ENCODE data around the gene DUSP22.

DNA sequence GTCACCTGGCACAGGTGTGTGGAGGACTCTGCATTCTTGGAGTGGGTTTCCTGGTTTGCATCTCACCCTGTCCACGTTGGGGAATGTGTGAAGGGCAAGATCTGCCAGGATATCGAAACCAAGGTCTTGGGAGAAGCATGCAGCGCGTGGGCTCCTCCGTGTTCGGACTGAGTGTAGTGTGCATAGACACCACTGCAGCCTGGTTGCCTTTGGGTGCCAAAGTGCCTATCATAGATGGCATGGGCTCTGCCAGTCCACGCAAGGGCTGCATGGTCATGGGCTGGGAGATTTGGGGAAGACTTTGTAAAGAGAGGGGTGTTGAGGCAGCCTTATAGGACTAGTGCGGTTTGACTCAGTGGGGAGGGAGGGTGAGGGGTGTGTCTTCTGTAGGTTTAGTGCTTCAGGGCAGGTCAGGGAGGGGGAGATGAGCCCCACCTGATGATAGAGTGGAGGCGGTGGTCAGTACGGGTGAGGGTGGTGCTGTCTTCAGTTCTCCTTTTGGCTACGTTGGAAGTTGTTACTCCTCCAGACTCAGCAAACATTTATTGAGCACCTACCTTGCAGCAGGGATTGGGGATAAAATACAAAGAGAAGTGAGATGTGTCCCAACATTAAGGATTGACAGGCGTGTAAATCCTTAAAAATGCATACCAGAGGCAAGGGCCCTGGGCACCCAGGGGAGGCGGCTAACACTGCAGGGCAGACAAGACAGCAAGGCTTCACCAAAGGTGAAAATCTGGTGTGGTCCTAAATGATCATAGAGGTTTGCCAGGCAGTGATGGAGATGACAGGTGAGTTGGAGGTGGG is 28.3 kb downstream of the DUSP22 start:
- TF ChIP-seq, protein P1, sequence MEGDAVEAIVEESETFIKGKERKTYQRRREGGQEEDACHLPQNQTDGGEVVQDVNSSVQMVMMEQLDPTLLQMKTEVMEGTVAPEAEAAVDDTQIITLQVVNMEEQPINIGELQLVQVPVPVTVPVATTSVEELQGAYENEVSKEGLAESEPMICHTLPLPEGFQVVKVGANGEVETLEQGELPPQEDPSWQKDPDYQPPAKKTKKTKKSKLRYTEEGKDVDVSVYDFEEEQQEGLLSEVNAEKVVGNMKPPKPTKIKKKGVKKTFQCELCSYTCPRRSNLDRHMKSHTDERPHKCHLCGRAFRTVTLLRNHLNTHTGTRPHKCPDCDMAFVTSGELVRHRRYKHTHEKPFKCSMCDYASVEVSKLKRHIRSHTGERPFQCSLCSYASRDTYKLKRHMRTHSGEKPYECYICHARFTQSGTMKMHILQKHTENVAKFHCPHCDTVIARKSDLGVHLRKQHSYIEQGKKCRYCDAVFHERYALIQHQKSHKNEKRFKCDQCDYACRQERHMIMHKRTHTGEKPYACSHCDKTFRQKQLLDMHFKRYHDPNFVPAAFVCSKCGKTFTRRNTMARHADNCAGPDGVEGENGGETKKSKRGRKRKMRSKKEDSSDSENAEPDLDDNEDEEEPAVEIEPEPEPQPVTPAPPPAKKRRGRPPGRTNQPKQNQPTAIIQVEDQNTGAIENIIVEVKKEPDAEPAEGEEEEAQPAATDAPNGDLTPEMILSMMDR (IDR thresholded peaks at IDR 0.05): no peak
- no peak for TF ChIP-seq POLR2AphosphoS5 (IDR thresholded peaks at IDR 0.05)
